Adrenal gland (tissue), 5 donors: Measurements from ENCODE around the gene MED12L.

Experiments used
- CTCF ChIP-seq, 6 experiments: fragments of 450-650 bp in 4 of 6; fragments of 200-600 bp in 2 of 6; sonication (generic) in 1 of 6; IDR thresholded peaks; 1 replicate in 5 of 6; 2 replicates in 1 of 6; pipeline versions ENCODE4 v1.5.1 to v1.8.0; 2016 to 2021; ENCODE audit warnings: antibody characterized with exemption in 6 of 6, mild to moderate bottlenecking in 2 of 6, moderate library complexity in 1 of 6
- POLR2A ChIP-seq, 2 donors: fragments of 450-650 bp; IDR thresholded peaks; one replicate each; pipeline ENCODE4 v1.6.1; 2017; ENCODE audit warnings: antibody characterized with exemption in 2 of 2, mild to moderate bottlenecking in 2 of 2, moderate library complexity in 1 of 2
- donor health status: DM: no; HTN: no; CAD: no.

- TF ChIP-seq POLR2A (IDR thresholded peaks at IDR 0.05) (no peak), CTCF (IDR thresholded peaks at IDR 0.05) (no peak)
Observed at GRCh38 chr3:151434151-151434890, 348.9 kb downstream of the MED12L start.
